Brain microvascular endothelial cell (primary cell): ENCODE results near the gene PLAGL1.

ENCODE experiments used
- DNase-seq: peaks from one replicate; pipeline ENCODE4 v3.0.0-alpha.2; 2020
- H3K27ac ChIP-seq: fragments of 250-450 bp; sonication (Bioruptor Pico); 2 replicates; pipeline ENCODE4 v1.5.1; 2020; ENCODE audit warnings: mild to moderate bottlenecking, moderate library complexity
- H3K27me3 ChIP-seq: fragments of 250-450 bp; sonication (Bioruptor Pico); replicated peaks from 2 replicates; pipeline ENCODE4 v1.5.1; 2020; ENCODE audit warnings: mild to moderate bottlenecking
- H3K36me3 ChIP-seq: fragments of 250-450 bp; sonication (Bioruptor Pico); replicated peaks from 2 replicates; pipeline ENCODE4 v1.5.1; 2020; ENCODE audit warnings: mild to moderate bottlenecking
- H3K4me3 ChIP-seq: 2 replicates; pipeline ENCODE4 v1.5.1; 2011; ENCODE audit warnings: low read depth, mild to moderate bottlenecking, control low read depth, low read length, moderate library complexity
- in situ Hi-C: cut with HindIII; loops from 2 replicates; pipeline ENCODE4 v1.10.0; 2017; ENCODE audit warnings: low sequenced_read_pairs, low pct_ligation_motif_present
- TF ChIP-seq, protein P1 (sequence below): IDR thresholded peaks from 2 replicates; pipeline ENCODE4 v1.5.1; 2011; ENCODE audit warnings: low read depth, mild to moderate bottlenecking, moderate library complexity, low read length, control low read depth, inconsistent platforms; ENCODE audit errors: missing control alignments

PLAGL1 gene

DNA sequence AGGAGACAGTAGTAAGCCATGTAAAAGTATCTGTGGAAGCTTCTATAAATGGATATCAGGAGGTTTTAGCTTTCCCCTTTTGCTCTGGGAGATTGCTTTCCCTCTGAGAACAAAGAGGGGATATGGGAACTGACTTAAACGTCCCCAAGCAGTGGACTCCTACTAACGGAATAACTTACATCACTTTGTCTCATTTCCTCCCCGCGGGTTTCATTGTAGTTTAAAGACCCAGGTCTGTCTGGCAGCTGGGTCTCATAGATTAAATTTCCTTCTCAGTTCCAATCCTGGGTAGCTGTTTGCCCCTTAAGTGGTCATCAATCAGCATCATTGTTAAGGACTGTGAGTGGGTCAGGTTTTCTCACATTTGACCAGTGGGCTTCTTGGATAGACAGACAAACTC, 68.7 kb downstream of the PLAGL1 start:
- Histone ChIP-seq H3K4me3 (no peak overlapping the region), H3K27me3 (no peaks in the 10 kb centered on the region), H3K27ac (no peak overlapping the region), H3K36me3 (no peaks in the 10 kb centered on the region)
- no peak for DNase-seq
- TF ChIP-seq, protein P1, sequence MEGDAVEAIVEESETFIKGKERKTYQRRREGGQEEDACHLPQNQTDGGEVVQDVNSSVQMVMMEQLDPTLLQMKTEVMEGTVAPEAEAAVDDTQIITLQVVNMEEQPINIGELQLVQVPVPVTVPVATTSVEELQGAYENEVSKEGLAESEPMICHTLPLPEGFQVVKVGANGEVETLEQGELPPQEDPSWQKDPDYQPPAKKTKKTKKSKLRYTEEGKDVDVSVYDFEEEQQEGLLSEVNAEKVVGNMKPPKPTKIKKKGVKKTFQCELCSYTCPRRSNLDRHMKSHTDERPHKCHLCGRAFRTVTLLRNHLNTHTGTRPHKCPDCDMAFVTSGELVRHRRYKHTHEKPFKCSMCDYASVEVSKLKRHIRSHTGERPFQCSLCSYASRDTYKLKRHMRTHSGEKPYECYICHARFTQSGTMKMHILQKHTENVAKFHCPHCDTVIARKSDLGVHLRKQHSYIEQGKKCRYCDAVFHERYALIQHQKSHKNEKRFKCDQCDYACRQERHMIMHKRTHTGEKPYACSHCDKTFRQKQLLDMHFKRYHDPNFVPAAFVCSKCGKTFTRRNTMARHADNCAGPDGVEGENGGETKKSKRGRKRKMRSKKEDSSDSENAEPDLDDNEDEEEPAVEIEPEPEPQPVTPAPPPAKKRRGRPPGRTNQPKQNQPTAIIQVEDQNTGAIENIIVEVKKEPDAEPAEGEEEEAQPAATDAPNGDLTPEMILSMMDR, result no peak
- in situ Hi-C loops, result no loop called here

DNA sequence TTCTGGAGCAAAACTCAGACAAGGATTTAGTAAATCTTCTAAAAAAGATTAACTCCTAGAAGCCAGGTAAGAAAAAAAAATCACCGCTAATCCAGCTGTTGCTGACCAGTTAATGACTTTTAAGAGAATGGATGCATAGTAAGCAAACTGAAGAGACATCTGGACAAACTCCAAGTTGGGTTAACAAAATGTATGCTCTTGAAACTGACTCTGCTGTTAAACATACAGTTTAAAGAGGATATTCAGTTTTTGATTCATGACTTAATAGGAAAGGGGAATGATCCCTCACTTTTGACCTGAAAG, 70.4 kb downstream of the PLAGL1 start:
- no peak overlapping the region for H3K4me3 ChIP-seq
- H3K36me3 ChIP-seq, result no peaks in the 10 kb centered on the region
- no peak overlapping the region for H3K27ac ChIP-seq
- DNase-seq, result no peak
- TF ChIP-seq, protein P1, result no peak
- no peaks in the 10 kb centered on the region for H3K27me3 ChIP-seq
- in situ Hi-C loops, result no loop called here

DNA sequence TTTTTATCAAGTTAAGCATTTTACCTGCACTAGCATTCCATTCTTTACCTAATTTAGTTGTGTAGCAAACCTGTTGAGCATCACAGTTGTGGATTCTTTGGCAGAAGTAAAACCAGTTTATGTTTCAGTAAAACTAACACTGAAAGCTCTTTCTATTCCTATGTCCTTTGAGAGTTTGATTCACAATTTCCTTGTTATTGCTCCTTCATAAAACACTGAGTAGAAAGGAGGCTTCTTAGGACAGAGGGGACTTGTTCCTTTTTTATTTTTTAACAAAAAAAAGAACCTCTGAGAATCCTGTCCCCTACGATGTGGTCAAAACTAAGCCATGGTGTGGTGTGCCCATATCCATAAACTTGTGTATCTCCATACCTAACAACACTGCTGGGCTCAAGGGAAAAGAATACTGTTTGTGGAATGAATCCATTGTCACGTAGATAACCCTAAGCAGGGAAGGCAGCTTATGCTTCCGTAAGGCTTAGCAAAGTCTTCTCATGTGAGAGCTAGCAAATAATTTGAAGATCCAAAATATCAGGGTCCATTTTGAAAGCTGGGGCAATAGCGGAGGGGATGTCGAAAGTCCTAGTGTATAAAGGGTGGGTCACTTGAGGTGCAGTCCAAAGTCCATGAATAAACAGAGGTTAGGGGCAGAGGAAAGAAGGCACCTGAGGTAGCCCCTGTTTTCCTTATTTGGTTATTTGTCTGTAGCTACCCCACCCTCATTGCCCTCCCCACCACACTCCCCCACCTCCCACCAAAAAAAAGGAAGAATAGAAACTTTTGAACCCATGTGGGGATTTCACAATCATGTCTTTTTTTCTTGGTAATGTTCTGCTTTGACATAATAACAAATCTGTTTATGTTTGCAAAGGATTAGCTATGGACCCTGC, 71.0 kb downstream of the PLAGL1 start:
- no peak for DNase-seq
- TF ChIP-seq, protein P1, result no peak
- H3K27ac ChIP-seq, result no peak overlapping the region
- no peaks in the 10 kb centered on the region for H3K27me3 ChIP-seq
- in situ Hi-C loops, result no loop called here
- H3K4me3 ChIP-seq, result no peak overlapping the region
- H3K36me3 ChIP-seq, result no peaks in the 10 kb centered on the region

DNA sequence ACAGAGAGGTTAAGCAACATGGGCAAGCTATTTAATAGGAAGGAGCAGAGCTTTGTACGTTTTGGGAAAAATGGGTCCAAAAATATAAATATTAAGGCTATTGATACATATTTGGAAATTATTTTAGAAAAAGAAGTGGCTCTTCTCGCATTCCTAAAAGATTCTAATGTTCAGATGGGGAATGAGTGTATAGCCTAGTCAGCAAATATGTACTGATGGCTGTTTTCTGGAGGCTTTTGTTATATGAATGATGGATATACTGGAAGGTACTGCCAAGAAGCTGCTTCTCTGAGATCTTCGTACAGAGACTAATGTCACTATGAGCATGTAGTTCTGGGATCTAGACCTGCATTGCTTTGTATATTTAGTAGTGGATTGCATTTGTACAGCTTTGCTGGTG, 71.7 kb downstream of the PLAGL1 start:
- H3K27me3 ChIP-seq, result no peaks in the 10 kb centered on the region
- H3K36me3 ChIP-seq, result no peaks in the 10 kb centered on the region
- in situ Hi-C loops, result no loop called here
- no peak for DNase-seq
- TF ChIP-seq, protein P1, result no peak
- H3K27ac ChIP-seq, result no peak overlapping the region
- no peak overlapping the region for H3K4me3 ChIP-seq

DNA sequence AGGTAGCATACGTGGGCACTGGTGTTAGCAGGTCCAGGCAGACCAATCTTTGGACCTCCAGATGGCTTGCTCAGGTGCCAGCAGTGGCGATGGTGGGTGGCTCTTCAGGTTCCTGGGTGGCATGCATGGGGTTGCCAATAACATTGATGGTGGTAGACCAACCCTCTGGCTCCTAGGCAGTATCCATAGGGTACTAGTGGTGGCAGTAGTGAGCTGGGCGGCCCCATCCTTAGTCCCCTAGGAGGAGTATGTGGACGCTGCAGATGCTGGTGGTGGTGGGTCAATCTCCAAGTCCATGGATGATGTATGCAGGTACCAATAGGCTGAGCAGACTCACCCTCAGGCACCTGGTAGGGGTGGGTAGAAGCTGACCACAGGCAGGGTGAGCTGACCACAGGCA, 73.2 kb downstream of the PLAGL1 start:
- no peaks in the 10 kb centered on the region for H3K27me3 ChIP-seq
- no peak overlapping the region for H3K27ac ChIP-seq
- H3K36me3 ChIP-seq, result no peaks in the 10 kb centered on the region
- in situ Hi-C loops, result no loop called here
- TF ChIP-seq, protein P1, result no peak
- no peak overlapping the region for H3K4me3 ChIP-seq
- DNase-seq, result no peak

- Histone ChIP-seq H3K4me3 (no peak overlapping the region), H3K27me3 (no peaks in the 10 kb centered on the region), H3K27ac (no peak overlapping the region), H3K36me3 (no peaks in the 10 kb centered on the region)
- DNase-seq, result no peak
- TF ChIP-seq, protein P1, result no peak
- in situ Hi-C loops, result no loop called here
Observed at GRCh38 chr6:143934331-143934730, 73.7 kb downstream of the PLAGL1 start.
